BE2C (cell line): Measurements from ENCODE around the gene OMP.

Experiments
- DNase-seq: peaks from one replicate; pipeline ENCODE4 v3.0.0-alpha.2; 2020
- H3K27me3 ChIP-seq: fragments of 250-450 bp; sonication (Bioruptor Pico); 2 replicates; pipeline ENCODE4 v1.5.1; 2020; ENCODE audit warnings: mild to moderate bottlenecking
- H3K36me3 ChIP-seq: fragments of 250-450 bp; sonication (Bioruptor Pico); 2 replicates; pipeline ENCODE4 v1.5.1; 2020; ENCODE audit warnings: mild to moderate bottlenecking
- H3K4me1 ChIP-seq: fragments of 250-450 bp; sonication (Bioruptor Pico); 2 replicates; pipeline ENCODE4 v1.5.1; 2020
- H3K4me3 ChIP-seq: 2 replicates; pipeline ENCODE4 v1.5.1; 2011; ENCODE audit warnings: low read depth, low read length
- H3K9me3 ChIP-seq: fragments of 250-450 bp; sonication (Bioruptor Pico); 2 replicates; pipeline ENCODE4 v1.5.1; 2020
- CTCF ChIP-seq: IDR thresholded peaks from 2 replicates; pipeline ENCODE4 v1.5.1; 2012; ENCODE audit warnings: mild to moderate bottlenecking, low read depth, low read length

OMP gene

DNA sequence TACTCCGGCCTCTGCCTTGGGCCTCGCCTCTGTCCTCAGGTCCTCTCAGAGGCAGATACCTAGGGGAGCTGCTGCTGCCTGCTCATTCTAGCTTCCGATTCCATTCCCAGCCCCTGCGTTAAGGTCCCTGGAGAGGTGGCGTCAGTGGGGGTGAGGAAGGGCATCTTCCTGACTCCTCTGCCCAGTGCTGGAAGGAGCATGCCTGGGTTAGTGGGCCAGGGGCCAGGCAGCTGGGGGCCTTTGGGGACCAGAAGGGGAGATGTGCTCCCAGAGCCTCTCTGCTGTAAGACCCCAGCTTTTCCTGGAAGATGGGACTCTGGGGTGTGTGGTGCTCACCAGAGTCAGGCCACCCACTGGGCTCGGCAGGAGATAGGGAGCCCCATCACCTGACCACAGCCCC, 21.8 kb downstream of the OMP start:
- no peak for DNase-seq
- Histone ChIP-seq H3K36me3 (no peaks in the 10 kb centered on the region), H3K4me3 (no peak overlapping the region), H3K4me1 (peaks cover 9% of the 10 kb centered on the region), H3K9me3 (no peaks in the 10 kb centered on the region), H3K27me3 (no peaks in the 10 kb centered on the region)
- TF ChIP-seq CTCF = no peak

- H3K4me3 ChIP-seq = no peak overlapping the region
- H3K9me3 ChIP-seq = no peaks in the 10 kb centered on the region
- H3K4me1 ChIP-seq = peaks cover 9% of the 10 kb centered on the region
- H3K27me3 ChIP-seq = no peaks in the 10 kb centered on the region
- TF ChIP-seq CTCF = no peak
- H3K36me3 ChIP-seq = no peaks in the 10 kb centered on the region
- DNase-seq = peak; percentile 63
Measured at GRCh38 chr11:77125191-77125590, 22.6 kb downstream of the OMP start.

- no peak for TF ChIP-seq CTCF
- no peak for DNase-seq
- Histone ChIP-seq H3K27me3 (no peaks in the 10 kb centered on the region), H3K36me3 (no peaks in the 10 kb centered on the region), H3K9me3 (no peaks in the 10 kb centered on the region), H3K4me3 (no peak overlapping the region), H3K4me1 (peaks cover 9% of the 10 kb centered on the region)
Measured at GRCh38 chr11:77125695-77126094, 23.1 kb downstream of the OMP start.

DNA sequence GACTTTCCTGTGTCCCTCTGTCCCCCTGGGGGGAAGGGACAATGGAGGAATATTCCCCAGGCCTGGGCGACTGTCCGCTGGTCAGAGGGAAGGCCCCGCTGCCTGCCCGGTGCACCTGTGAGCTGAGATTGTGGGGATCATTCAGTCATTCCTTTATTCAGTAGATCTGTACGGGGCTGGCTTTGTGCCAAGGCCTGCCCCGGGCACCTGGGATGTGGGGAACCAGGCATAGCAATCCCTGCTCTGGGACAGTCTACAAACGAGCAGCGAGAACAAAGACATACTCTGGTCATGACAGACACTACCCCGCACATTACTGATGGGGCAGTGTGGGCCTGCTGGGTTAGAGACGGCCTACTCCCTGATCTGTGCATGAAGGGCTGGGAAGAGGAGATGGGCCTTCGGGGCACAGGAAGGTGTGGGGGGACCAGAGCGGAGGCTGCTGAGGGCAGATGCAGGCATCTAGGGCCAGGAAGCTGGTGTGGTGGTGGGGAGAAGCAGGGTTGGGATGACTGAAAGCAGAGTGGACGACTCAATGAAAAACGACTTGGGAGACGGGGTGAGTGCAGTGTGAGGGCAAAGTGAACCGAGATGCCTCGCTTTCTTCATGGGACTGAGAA, 23.6 kb downstream of the OMP start:
- no peaks in the 10 kb centered on the region for H3K36me3 ChIP-seq
- H3K9me3 ChIP-seq = no peaks in the 10 kb centered on the region
- peaks cover 12% of the 10 kb centered on the region for H3K4me1 ChIP-seq
- no peak for TF ChIP-seq CTCF
- H3K4me3 ChIP-seq = no peak overlapping the region
- peak; percentile 46 for DNase-seq
- H3K27me3 ChIP-seq = no peaks in the 10 kb centered on the region

DNA sequence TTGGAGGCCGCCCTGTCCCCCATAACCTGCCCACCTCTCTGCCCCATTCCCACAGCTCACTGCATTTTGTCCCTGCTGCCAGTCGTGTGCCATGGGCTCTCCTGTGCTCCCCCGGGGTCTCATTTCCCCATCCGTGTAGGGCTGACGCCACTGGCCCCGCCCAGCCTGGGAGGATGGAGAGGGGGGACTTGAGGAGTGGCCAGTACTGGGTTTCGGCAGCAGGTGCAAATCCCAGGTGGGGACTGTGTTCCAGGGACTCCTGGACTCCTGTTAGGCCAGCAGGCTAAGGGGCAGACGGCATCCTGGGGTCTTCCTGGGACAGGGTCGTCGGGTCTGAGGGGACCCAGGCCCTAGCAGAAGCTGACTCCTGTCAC, 24.2 kb downstream of the OMP start:
- TF ChIP-seq CTCF = no peak
- Histone ChIP-seq H3K36me3 (no peaks in the 10 kb centered on the region), H3K9me3 (no peaks in the 10 kb centered on the region), H3K4me3 (no peak overlapping the region), H3K27me3 (no peaks in the 10 kb centered on the region), H3K4me1 (peaks cover 14% of the 10 kb centered on the region)
- DNase-seq = no peak

DNA sequence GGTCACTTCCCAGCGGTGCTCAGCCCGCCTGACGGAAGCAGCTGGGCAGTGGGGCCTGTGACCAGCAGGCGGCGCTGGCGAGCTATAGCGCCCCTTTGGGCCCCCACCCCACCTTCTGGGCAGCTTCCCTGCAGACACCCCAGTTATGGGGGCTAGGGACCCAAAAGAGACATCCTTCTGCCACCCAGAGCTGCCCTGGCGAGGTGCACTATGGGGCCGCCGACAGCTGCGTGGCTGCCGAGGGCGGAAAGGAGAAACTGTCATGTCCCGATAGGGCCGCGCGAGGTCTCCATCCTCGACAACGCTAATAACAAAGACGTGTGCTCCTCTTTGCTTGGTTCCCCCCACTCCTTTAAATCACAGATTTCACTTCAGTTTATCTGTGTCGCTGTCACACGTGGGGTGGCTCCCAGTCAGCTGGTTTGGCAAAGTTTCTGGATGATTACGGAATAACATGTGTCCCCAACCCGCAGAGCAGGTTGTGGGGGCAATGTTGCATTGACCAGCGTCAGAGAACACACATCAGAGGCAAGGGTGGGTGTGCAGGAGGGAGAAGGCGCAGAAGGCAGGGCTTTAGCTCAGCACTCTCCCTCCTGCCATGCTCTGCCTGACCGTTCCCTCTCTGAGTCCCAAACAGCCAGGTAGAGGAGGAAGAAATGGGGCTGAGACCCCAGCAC, 24.7 kb downstream of the OMP start:
- no peak overlapping the region for H3K4me3 ChIP-seq
- peaks cover 14% of the 10 kb centered on the region for H3K4me1 ChIP-seq
- TF ChIP-seq CTCF = peak; percentile 74
- no peaks in the 10 kb centered on the region for H3K9me3 ChIP-seq
- peak; percentile 38 for DNase-seq
- H3K36me3 ChIP-seq = no peaks in the 10 kb centered on the region
- H3K27me3 ChIP-seq = no peaks in the 10 kb centered on the region
